GM18868 (cell line): ENCODE measurements around the gene A2ML1.
A peak's percentile ranks its signal among the peaks of the same experiment; 100 is the strongest.
"Not testable (repeated sequence)": the region's sequence is repeated elsewhere in the genome, so short reads cannot be mapped to it uniquely, and the experiment has no call there.

Experiments used
- ATAC-seq: cut with Tn5 transposase; IDR thresholded peaks from one replicate; pipeline ENCODE4 v1.9.1; 2021; ENCODE audit warnings: mild to moderate bottlenecking, moderate library complexity; ENCODE audit not compliant: unreplicated experiment

Gene A2ML1

DNA sequence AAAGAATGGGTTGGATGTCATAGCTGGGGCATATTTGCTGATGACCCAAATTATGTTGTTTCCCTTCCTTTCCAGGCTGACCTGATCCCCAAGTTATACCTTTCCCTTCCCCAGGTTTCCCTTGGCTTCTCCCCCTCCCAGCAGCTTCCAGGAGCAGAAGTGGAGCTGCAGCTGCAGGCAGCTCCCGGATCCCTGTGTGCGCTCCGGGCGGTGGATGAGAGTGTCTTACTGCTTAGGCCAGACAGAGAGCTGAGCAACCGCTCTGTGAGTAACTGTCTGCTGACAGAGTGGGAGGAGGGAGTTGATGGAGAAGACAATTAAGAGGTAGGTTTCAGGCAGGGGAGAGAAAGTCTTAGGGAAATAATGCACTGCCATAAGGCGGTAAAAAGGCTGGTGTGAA lies 25.0 kb downstream of the A2ML1 start:
- ATAC-seq: no peak

DNA sequence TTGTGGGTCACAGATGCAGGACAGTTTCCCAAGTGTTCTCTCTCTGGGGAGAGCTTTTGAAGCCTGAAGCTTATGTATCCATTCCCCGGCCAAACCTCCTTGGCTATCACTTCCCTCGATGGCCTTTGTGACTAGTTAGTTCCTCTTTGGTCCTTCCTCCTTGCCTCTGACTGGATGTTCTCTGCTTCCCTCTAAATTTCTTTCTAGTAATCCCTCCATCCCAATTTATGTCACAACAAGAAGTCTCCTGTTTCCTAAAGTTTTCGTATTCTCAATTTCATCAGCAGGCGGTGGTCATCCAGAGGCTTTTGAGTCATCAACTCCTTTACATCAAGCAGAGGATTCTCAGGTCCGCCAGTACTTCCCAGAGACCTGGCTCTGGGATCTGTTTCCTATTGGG lies 27.5 kb downstream of the A2ML1 start:
- no peak for ATAC-seq

DNA sequence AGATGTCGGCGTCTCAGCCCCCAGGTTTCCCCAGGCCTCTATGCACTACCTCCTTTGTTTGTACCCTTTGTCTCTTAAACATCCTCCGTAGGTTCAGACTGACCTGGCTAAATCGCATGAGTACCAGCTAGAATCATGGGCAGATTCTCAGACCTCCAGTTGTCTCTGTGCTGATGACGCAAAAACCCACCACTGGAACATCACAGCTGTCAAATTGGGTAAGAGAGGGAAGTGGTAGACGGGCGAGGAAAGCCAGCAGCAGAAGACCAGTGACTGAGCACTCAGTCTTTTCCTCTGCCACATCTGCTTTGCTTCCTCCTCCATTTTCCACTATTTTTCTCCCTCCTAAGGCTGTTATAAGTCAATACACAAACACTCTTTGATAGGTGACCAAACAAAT lies 29.7 kb downstream of the A2ML1 start:
- no peak for ATAC-seq

DNA sequence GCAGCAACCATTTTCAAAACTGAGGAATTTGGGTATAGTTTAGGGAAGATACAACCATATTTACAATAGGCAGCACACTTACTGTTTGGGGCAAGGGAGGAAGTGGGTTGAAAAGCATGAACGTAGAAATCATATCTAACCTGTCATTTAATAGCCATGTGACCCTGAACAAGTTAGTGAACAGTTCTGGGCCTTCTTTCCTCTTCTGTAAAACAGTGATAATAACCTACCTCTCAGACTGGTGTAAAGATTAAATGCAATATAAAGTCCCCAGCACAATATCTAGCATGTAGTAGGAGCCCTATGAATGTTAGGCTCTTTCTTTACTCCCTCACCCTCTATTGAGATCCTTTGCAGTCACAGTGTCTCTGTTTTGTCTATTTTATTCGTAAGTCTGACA lies 33.5 kb downstream of the A2ML1 start:
- ATAC-seq: no peak

DNA sequence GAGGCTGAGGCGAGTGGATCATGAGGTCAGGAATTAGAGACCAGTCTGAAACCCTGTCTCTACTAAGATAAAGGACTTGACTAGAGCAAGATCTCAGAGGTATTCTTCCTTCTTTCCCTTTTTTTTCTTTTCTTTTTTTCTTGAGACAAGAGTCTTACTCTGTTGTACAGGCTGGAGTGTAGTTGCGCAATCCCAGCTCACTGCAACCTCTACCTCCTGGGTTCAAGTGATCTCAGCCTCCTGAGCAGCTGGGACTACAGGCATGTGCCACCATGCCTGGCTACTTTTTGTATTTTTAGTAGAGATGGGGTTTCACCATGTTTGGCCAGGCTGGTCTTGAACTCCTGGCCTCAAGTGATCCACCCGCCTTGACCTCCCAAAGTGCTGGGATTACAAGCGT lies 37.0 kb downstream of the A2ML1 start:
- ATAC-seq: not testable (repeated sequence)

DNA sequence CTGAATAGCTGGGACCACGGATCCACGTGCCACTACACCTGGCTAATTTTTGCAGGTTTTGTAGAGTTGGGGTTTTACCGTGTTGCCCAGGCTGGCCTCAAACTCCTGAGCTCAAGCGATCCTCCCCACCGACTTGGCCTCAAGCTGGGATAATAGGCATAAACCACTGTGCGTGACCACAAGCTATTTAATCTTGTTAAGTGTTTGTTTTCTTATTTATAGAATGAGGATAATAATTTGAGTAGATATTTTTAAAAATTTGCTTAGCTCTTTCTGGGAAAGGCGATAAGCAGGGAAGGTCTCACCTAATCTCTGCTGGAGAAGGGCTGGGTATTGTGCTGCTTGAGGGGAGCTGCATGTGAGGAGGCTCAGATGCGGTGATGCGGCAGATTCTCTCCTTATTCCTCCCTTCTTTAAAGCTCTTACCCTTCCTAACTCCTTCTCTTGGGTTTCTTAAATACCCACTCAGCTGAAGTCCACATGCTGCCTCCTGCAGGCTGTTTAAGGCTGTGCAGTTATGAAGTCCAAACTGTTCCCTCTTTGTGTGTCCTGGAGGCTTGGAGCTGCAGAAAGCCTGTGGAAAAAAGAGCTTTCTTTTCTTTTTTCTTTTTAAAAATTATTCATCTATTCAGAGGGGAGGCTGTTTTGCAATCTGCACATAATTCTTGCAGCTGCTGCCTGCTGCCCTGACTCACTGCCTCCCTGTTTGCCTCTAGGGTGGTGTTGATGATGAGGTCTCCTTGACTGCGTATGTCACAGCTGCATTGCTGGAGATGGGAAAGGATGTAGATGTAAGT lies 37.9 kb downstream of the A2ML1 start:
- ATAC-seq: no peak

DNA sequence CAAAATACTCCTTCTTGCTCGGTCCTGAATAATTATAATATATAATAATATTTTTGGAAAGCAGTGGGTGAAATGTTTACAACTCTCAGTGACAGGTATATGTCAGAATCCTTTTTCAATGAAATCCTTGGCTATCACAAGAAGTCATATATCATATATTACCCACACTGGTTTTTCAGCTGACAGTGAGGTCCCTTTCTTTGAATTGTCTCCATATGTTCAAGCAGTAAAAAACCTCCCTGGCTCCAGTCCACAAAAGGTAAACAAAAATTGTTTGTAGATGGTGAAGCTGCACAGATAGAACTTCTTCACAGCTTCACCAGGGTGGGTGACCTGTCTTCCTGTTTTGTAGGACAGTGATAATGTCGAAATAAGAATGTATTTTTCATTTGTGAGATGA lies 44.0 kb downstream of the A2ML1 start:
- ATAC-seq: no peak

DNA sequence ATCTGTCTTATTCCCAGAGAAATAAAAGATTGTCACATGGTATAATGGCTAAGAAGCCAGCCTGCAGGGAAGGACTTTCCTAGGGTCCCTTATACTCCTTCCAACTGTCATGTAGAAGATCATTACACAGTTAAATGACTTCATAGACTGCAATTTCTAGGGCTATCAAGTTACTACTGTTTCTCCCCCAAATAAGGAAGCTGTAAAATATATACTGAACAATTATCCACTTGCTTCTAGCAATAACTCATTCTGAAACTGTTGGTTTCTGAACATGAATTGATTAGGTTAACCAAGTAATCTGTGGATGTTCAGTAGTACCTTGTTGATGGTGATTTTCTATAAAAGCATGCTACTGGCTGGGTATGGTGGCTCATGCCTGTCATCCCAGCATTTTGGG lies 44.6 kb downstream of the A2ML1 start:
- no peak for ATAC-seq

DNA sequence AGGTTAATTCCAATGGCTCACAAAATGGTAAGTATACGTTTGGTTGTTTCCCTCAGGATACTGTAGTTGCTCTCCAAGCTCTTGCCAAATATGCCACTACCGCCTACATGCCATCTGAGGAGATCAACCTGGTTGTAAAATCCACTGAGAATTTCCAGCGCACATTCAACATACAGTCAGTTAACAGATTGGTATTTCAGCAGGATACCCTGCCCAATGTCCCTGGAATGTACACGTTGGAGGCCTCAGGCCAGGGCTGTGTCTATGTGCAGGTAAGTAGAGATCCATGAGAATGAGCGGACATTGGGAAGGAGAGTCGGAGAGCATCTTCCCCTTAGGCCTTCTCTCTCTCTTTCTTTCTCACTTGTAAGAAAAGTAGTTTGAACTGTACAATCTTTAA lies 45.4 kb downstream of the A2ML1 start:
- no peak for ATAC-seq

DNA sequence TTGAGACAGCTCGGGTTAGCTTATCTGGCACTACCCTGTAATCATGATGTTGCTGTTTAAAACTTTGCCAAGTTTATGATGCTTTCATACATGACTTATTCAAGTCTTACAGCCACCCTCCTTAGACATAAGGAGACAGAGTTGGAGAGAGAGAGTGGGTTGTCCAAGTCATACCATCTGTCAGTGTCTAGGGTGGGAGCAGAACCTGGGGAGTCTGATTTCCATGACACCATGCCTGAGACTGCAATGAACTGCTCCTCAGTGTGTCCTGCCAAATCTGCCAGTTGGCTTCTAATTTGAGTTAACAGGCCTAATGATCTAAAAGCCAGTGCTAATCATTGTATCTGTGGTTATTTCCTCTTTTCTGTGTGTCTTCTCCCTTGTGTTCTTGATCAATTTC lies 48.2 kb downstream of the A2ML1 start:
- no peak for ATAC-seq

DNA sequence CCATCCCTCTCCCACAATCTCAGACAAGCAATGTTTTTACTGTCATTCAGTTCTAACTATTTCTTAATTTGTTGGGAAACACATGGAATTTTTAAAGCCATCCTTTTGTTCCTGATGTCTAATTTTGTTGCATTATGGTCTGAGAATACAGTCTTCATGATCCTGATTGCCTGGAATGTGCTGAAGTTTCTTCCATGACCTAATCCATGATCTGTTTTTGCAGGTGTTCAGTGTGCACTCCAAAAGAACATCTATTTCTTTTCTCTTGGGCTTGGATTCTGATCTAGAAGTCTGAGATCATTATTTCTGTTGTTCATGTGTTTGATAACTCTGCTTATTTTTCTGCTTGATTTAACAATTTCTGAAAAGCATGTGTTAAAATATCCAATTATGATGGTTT lies 48.6 kb downstream of the A2ML1 start:
- ATAC-seq: no peak

DNA sequence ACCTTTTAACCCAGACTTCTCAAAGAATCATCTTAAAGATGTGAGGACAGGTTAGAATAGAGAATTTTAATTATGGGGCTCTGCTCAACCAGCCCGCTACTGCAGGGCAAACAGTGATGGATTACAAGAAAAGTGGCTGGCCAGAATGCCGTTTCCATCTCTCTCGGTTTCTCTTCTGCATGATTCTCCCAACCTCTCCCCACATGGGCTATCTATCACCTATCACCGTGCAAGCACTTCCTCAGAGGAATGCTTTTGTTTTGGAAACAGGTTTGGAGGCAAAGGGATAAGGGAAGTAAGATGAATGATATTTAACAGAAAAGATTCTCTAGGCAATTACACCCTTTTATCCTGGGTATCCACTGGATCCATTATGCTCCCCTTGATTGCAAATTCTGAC lies 54.5 kb downstream of the A2ML1 start:
- ATAC-seq: no peak

DNA sequence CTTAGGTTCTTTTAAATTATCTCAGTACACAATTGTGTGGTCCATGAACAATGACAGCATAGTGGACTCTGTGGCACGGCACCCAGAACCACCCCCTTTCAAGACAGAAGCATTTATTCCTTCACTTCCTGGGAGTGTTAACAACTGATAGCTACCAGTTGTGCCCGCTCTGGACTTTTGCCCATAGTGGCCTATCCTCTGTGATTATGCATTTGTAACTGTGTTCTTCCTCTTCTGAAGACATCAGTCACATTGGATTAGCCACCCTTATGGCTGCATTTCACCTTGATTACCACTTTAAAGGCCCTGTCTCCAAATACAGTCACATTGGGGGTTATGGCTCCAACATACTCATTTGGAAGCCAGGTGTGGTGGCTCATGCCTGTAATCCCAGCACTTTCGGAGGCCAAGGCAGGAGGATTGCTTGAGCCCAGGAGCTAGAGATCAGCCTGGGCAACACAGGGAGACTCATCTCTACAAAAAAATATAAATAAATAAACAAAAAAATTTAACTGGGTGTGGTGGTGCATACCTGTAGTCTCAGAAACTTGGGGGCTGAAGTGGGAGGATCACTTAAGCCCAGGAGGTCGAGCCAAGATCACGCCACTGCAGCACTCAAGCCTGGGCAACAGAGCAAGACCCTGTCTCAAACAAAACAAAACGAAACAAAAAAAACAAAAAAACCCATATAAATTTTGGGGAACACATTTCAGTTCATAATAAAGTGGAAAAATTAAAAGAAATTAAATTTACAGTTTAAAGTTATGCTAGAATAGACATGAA lies 64.3 kb downstream of the A2ML1 start:
- ATAC-seq: no peak

DNA sequence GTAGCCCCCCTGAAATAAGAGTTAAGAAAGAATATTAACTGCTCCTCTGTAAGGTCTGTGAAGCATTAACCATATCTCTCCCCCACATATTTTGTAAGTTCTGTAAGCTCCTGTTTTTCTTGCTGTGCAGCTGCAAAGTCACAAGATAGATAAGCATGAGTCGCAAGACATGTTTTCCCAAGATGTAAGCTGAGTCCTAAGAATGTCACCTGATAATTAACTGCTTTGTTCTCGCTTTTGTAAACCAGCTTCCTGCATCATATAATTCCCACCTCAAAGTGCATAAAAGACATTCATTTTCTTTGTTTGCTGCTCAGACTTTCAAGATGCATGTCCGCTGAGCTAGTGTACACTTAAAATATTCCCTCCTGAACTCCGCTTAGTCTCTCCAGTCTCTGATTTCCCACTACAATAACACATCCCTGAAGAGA lies 64.9 kb downstream of the A2ML1 start:
- no peak for ATAC-seq

DNA sequence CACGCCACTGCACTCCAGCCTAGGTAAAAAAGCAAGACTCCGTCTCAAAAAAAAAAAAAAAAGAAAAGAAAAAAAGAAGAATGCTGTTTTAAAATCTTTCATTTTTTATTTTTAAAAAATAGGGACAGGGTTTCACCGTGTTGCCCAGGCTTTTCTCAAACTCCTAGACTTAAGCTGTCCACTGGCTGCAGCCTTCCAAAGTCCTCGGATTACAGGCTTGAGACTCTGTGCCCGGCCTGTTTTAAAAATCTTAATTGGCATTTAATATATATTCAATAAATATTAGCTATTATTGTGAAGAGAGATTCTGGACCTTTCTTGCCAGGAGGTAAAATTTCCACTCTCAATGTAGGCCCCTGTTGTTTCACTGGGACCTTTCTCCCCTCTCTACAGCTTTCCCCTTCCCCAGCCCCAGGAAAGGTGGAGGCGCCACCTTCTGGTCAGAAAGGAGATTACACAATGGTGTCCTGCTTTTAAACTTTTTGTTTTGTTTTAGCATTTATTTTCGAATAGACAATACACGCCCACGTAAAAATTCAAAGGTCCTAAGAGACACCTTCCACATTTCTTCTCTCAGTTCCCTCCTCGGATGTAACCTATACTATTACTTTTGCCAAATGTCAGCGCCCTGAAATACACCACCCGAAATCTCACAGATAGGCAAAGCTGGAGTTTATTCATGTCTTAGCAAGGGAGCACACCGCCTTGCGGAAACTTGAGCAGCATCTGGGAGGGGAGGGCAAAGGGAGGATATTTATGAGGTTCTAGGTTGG lies 68.1 kb downstream of the A2ML1 start:
- ATAC-seq: peak; percentile 50

DNA sequence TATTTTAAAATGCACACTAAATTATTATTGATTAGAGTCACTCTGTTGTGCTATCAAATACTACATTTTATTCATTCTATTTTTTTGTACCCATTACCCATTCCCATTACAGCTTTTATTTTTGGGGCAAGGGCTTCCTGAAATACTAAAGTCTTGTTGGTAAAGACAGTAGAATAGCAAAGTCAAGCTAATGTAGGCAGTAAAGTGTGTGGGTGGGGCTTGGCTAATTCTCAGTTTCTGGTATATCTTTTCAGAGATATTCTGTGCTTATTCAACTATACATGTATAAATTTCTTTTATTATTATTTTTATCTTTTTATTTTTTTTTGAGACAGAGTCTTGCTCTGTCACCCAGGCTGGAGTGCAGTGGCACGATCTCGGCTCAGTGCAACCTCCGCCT lies 69.6 kb downstream of the A2ML1 start:
- ATAC-seq: no peak

DNA sequence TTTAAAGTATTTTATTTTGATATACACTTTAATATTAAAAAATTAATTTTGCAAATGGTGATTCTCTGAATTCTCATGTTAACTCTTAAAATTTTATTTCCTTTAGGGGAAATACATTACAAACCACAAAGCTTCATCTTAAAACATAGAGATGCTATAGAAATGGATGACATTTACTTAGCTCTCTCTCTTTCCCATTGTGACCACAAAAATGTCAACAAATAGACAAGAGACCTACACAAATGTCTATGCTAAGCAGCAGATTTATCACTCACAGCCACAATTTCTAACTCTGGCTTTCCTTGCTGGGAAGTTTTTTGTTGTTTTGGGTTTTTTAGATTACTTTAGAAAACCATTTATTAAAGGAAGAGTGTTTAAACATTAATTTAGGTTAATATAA lies 72.0 kb downstream of the A2ML1 start:
- ATAC-seq: no peak

DNA sequence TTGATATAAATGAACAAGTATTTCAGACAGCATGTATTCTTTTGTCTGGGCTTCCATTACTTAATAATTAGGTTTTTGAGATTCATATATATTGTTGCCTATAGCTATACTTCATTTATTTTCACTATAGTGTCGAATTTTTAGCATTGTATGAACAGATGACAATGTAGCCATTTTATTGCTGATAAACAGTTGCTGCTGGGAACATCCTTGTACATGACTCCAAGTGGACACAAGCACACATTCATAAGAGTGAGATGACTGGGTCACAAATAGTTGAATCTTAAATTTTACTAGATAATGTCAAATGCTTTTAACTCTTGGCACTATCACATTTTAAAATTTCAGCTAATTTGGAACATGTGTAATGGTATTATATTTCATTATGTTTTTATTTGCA lies 72.6 kb downstream of the A2ML1 start:
- ATAC-seq: no peak

DNA sequence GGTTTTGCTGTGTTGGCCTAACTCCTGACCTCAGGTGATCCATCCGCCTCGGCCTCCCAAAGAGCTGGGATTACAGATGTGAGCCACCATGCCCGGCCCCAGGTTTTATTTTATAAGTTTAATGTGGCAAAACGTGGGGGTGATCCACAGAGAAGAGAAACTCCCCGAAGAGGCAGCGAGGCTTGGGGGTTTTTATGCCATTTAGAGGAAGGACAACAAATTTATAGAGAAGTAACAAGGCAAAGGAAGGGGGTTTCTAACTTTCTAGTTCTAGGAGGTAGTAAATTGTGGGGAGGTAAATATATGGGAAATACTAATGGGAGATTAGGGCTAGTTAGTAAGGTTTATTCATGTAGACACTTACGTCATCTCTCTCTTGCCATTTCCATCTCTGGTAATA lies 74.7 kb downstream of the A2ML1 start:
- ATAC-seq: no peak

DNA sequence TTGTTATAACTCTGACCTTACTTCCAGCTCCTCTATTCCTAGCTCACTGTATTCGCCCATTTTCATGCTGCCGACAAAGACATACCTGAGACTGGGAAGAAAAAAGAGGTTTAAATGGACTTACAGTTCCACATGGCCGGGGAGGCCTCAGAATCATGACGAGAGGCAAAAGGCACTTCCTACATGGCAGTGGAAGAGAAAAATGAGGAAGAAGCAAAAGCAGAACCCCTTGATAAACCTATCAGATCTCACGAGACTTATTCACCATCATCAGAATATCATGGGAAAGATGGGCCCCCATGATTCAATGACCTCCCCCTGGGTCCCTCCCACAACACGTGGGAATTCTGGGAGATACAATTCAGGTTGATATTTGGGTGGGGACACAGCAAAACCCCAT lies 77.4 kb downstream of the A2ML1 start:
- ATAC-seq: no peak

DNA sequence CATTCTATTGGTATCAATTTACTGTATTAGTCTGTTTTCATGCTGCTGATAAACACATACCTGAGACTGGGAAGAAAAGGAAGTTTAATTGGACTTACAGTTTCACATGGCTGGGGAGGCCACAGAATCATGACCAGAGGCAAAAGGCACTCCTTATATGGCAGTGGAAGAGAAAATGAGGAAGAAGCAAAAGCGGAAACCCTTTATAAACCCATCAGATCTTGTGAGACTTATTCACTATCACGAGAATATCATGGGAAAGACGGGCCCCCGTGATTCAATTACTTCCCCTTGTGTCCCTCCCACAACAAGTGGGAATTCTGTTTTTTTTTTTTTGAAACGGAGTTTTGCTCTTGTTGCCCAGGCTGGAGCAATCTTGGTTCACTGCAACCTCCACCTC lies 80.3 kb downstream of the A2ML1 start:
- not testable (repeated sequence) for ATAC-seq

DNA sequence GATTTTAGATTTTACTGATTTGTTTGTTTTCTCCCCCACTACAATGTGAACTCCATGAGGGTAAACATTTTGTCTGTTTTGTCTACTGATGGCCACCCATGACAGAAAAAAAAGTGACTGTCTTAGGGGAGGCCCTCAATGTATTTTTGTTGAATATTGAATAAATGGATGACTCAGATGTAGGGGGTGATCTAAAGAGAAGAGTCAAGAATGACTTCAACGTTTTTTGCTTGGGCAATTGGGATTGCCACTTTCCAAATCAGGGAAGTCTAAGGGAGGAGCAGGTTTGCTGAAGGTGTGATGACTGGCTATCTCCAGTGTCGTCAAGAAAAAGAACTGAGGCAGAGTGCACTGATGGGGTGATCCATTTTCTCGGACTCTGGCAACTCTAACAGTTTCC lies 81.2 kb downstream of the A2ML1 start:
- ATAC-seq: no peak
